Hepatocyte (in vitro differentiated cells): Measurements from ENCODE around the gene IGDCC3.

ENCODE experiments used
- CTCF ChIP-seq: fragments of 200-600 bp; sonication (generic); IDR thresholded peaks from 2 replicates; pipeline ENCODE4 v1.5.1; 2016; ENCODE audit warnings: antibody characterized with exemption, mild to moderate bottlenecking; ENCODE audit not compliant: poor library complexity
- EZH2 ChIP-seq: fragments of 200-600 bp; sonication (generic); IDR thresholded peaks from 2 replicates; pipeline ENCODE4 v1.6.1; 2016; ENCODE audit warnings: antibody characterized with exemption, mild to moderate bottlenecking, borderline replicate concordance

GRCh38 chr15:65338366-65338765 is 39.4 kb downstream of the IGDCC3 start:
- no peak for TF ChIP-seq CTCF
- TF ChIP-seq EZH2 = no peak
